Endothelial cell of umbilical vein (primary cell): ENCODE data around the gene MCM7. TPM values are rescaled to one million over a fixed set of nuclear protein-coding genes. Genes with fewer than 3 reads are reported as not detected.

ENCODE experiments used
- BruUV-seq: library from RNA; stranded (reverse); fragments of 400-500 nt; replicated peaks from 2 replicates; lab custom pipeline; 2021; lab: Mats Ljungman, UMichigan
- CTCF ChIA-PET: fragments of 300-600, 350-600 bp; sonication (Branson Sonifier 250); formaldehyde crosslinking; loops from one replicate; lab custom pipeline; 2021; ENCODE audit warnings: antibody characterized with exemption, inconsistent platforms; lab: Charles Lee
- POLR2A ChIA-PET: fragments of 300-600, 350-600 bp; sonication (Branson Sonifier 250); formaldehyde crosslinking; loops from one replicate; lab custom pipeline; 2021; ENCODE audit warnings: antibody characterized with exemption, inconsistent platforms; lab: Charles Lee
- DNase-seq: peaks from one replicate; pipeline ENCODE4 v3.0.0-alpha.2; 2011; ENCODE audit warnings: low read depth, low spot score
- FAIRE-seq: peaks from 2 replicates; lab custom pipeline; 2011; peaks lifted over from hg19 to GRCh38; lab: Jason Lieb, UNC
- H2AFZ ChIP-seq: 2 replicates; pipeline ENCODE4 v1.6.0; 2012; ENCODE audit warnings: low read depth, low read length, control low read depth, inconsistent platforms
- H3K27ac ChIP-seq: 2 replicates; pipeline ENCODE4 v1.5.1; 2011; ENCODE audit warnings: low read depth, mild to moderate bottlenecking, control low read depth, low read length, moderate library complexity; ENCODE audit not compliant: insufficient read depth
- H3K27me3 ChIP-seq, 2 experiments: 2 replicates each; pipeline versions ENCODE4 v1.6.0 to v1.6.1; 2011; ENCODE audit warnings: low read length in 2 of 2, mixed read lengths in 1 of 2; ENCODE audit not compliant: control insufficient read depth in 2 of 2, insufficient read depth in 2 of 2
- H3K36me3 ChIP-seq, 2 experiments: 2 replicates in 1 of 2; 3 replicates in 1 of 2; pipeline ENCODE4 v1.5.1; 2011; ENCODE audit warnings: low read length in 2 of 2, mild to moderate bottlenecking in 1 of 2, moderate library complexity in 1 of 2; ENCODE audit not compliant: control insufficient read depth in 2 of 2, insufficient read depth in 2 of 2; ENCODE audit errors: extremely low read depth in 1 of 2
- H3K4me1 ChIP-seq: 3 replicates; pipeline ENCODE4 v1.5.1; 2011; ENCODE audit warnings: mild to moderate bottlenecking, low read length; ENCODE audit not compliant: control insufficient read depth, insufficient read depth; ENCODE audit errors: extremely low read depth
- H3K4me2 ChIP-seq: 2 replicates; pipeline ENCODE4 v1.6.1; 2011; ENCODE audit warnings: low read length, control low read depth, mixed read lengths; ENCODE audit not compliant: insufficient read depth
- H3K4me3 ChIP-seq, 3 experiments: fragments of 200-600 bp in 1 of 3; sonication (generic), shearing (Covaris generic) in 1 of 3; replicated peaks in 1 of 3; 2 replicates each; pipeline ENCODE4 v1.5.1; 2011 to 2016; ENCODE audit warnings: control low read depth in 3 of 3, low read length in 3 of 3, mild to moderate bottlenecking in 2 of 3, inconsistent platforms in 1 of 3, low read depth in 1 of 3, moderate library complexity in 1 of 3; ENCODE audit not compliant: insufficient read depth in 1 of 3
- H3K79me2 ChIP-seq: 2 replicates; pipeline ENCODE4 v1.6.0; 2012; ENCODE audit warnings: low read length, inconsistent platforms; ENCODE audit not compliant: control insufficient read depth, insufficient read depth
- H3K9ac ChIP-seq: replicated peaks from 2 replicates; pipeline ENCODE3; 2011; ENCODE audit warnings: low read length, control low read depth; ENCODE audit not compliant: insufficient read depth; ENCODE audit errors: extremely low read depth
- H3K9me1 ChIP-seq: replicated peaks from 3 replicates; pipeline ENCODE4 v1.6.0; 2011; ENCODE audit warnings: mild to moderate bottlenecking, low read length; ENCODE audit not compliant: control insufficient read depth, insufficient read depth; ENCODE audit errors: extremely low read depth
- H3K9me3 ChIP-seq: replicated peaks from 2 replicates; pipeline ENCODE4 v1.5.1; 2012; ENCODE audit warnings: low read length, inconsistent platforms; ENCODE audit not compliant: control insufficient read depth, insufficient read depth
- H4K20me1 ChIP-seq: replicated peaks from 2 replicates; pipeline ENCODE3; 2011; ENCODE audit warnings: mild to moderate bottlenecking, low read length; ENCODE audit not compliant: control insufficient read depth, insufficient read depth; ENCODE audit errors: extremely low read depth
- CTCF ChIP-seq, 2 donors: IDR thresholded peaks; 1 replicate in 1 of 2; 2 replicates in 1 of 2; pipeline ENCODE4 v1.5.1; 2011; ENCODE audit warnings: low read length in 2 of 2, mild to moderate bottlenecking in 2 of 2, moderate library complexity in 2 of 2, control low read depth in 1 of 2, inconsistent platforms in 1 of 2, low read depth in 1 of 2; ENCODE audit not compliant: insufficient read depth in 1 of 2; ENCODE audit errors: extremely low read depth in 1 of 2
- EZH2 ChIP-seq: IDR thresholded peaks from 2 replicates; pipeline ENCODE4 v1.6.1; 2012; ENCODE audit warnings: borderline replicate concordance, low read depth, mild to moderate bottlenecking, moderate library complexity, low read length, inconsistent platforms; ENCODE audit not compliant: severe bottlenecking
- FOS ChIP-seq: IDR thresholded peaks from 2 replicates; pipeline ENCODE4 v1.6.1; 2011; ENCODE audit warnings: mild to moderate bottlenecking, low read length, moderate library complexity, borderline replicate concordance; ENCODE audit not compliant: insufficient read depth
- JUN ChIP-seq: IDR thresholded peaks from 2 replicates; pipeline ENCODE4 v1.6.1; 2011; ENCODE audit warnings: borderline replicate concordance, low read depth; ENCODE audit not compliant: insufficient read length, insufficient read depth
- MAX ChIP-seq: IDR thresholded peaks from 2 replicates; pipeline ENCODE4 v1.6.1; 2011; ENCODE audit not compliant: insufficient read depth, insufficient read length
- MYC ChIP-seq: IDR thresholded peaks from one replicate; pipeline ENCODE4 v1.6.1; 2011; ENCODE audit warnings: mild to moderate bottlenecking, low read depth, low read length
- POLR2AphosphoS5 ChIP-seq: IDR thresholded peaks from 2 replicates; pipeline ENCODE4 v1.6.1; 2012; ENCODE audit warnings: low read depth, mild to moderate bottlenecking, control low read depth, low read length, moderate library complexity; ENCODE audit not compliant: insufficient read depth
- dilution Hi-C: fragments of 300-500 bp; cut with MboI; formaldehyde crosslinking; loops from one replicate; pipeline ENCODE4 v1.15.0; 2019; ENCODE audit warnings: low sequenced_read_pairs; ENCODE audit not compliant: extremely low pct_ligation_motif_present
- intact Hi-C: fragments of 100-400 bp; cut with micrococcal nuclease; formaldehyde crosslinking; loops from one replicate; pipeline ENCODE4 v1.10.0; 2022
- polyA plus RNA-seq, 4 experiments: library from polyadenylated mRNA; depleted of rRNA in 3 of 4; stranded (reverse) in 3 of 4; unstranded in 1 of 4; fragments of >200 nt; gene quantifications; 2 replicates each; pipeline versions ENCODE4 v1.2.1 to v1.2.3, GENCODE V29; 2011 to 2012; ENCODE audit warnings: missing spikeins in 1 of 4
- total RNA-seq: library from RNA; stranded (reverse); gene quantifications from 2 replicates; pipeline ENCODE4 v1.2.3, GENCODE V29; 2021

The MCM7 gene
- total and polyA plus RNA-seq, 2 donors (not counting 3 experiments of a cell fraction or from before 2014, with no cell fraction given): 156 to 187 TPM

- no peaks in the 10 kb centered on the region for H4K20me1 ChIP-seq
- H3K4me3 ChIP-seq: no peak overlapping the region
- ChIA-PET POLR2A (no interaction called here), CTCF (no interaction called here)
- intact Hi-C loops: no loop called here
- DNase-seq (no peak), FAIRE-seq (no peak)
- no peak overlapping the region for H2AFZ ChIP-seq
- TF ChIP-seq EZH2 (no peak), MYC (no peak), FOS (no peak), CTCF (IDR thresholded peaks at IDR 0.05; ENCODE audit: extremely low read depth in 1 of 2, insufficient read depth in 1 of 2, low read depth in 1 of 2, low read length in 2 of 2) (no peak), MAX (no peak), POLR2AphosphoS5 (peak; percentile 4), JUN (no peak)
- no peak overlapping the region for H3K9ac ChIP-seq
- H3K79me2 ChIP-seq: peaks cover 39% of the 10 kb centered on the region
- H3K9me3 ChIP-seq: no peaks in the 10 kb centered on the region
- peaks cover 19% of the 10 kb centered on the region for H3K4me1 ChIP-seq
- H3K4me2 ChIP-seq: no peak overlapping the region
- BruUV-seq: no TSS peak
- peaks cover 46 to 52% of the 10 kb centered on the region in 2 experiments for H3K36me3 ChIP-seq
- dilution Hi-C loops: no loop called here
- no peaks in the 10 kb centered on the region for H3K9me1 ChIP-seq
- peak overlapping the region; percentile 25 for H3K27ac ChIP-seq
- no peaks in the 10 kb centered on the region for H3K27me3 ChIP-seq
Measured at GRCh38 chr7:100093498-100093897, 7.7 kb downstream of the MCM7 start.
